GM12801 (cell line): ENCODE data around the gene SCLY.

ENCODE experiments used
- CTCF ChIP-seq: IDR thresholded peaks from one replicate; pipeline ENCODE4 v1.5.1; 2011; ENCODE audit warnings: control low read depth; ENCODE audit not compliant: insufficient read length; ENCODE audit errors: extremely low read depth

SCLY gene

GRCh38 chr2:238105506-238106338 is 44.9 kb downstream of the SCLY start:
- TF ChIP-seq CTCF: no peak

GRCh38 chr2:238106339-238106697 is 45.5 kb downstream of the SCLY start:
- TF ChIP-seq CTCF: no peak

- TF ChIP-seq CTCF: no peak
These were observed 46.1 kb downstream of the SCLY start for GRCh38 chr2:238106698-238107524.

- no peak for TF ChIP-seq CTCF
These were observed 47.0 kb downstream of the SCLY start for GRCh38 chr2:238107525-238108422.

GRCh38 chr2:238108423-238109183 is 47.8 kb downstream of the SCLY start:
- no peak for TF ChIP-seq CTCF

- TF ChIP-seq CTCF: no peak
These were observed 52.8 kb downstream of the SCLY start for GRCh38 chr2:238113611-238114010.
